Activated B cell treated with CpG ODN at 0.5 μM for 24 hours (primary cell): Measurements from ENCODE around the gene FGF6. TPM values are rescaled to one million over a fixed set of nuclear protein-coding genes. Genes with fewer than 3 reads are reported as not detected.

Experiments used
- ATAC-seq: fragments of 200-7000 bp; cut with Tn5 transposase; one replicate; pipeline ENCODE4 v1.10.0; 2021; ENCODE audit warnings: low read depth, mild to moderate bottlenecking, moderate library complexity
- CTCF ChIA-PET: fragments of 350-600 bp; sonication (Branson Sonifier 250); formaldehyde crosslinking; loops from one replicate; lab custom pipeline; 2021; ENCODE audit warnings: antibody characterized with exemption; lab: Charles Lee
- POLR2A ChIA-PET: fragments of 350-600 bp; sonication (Branson Sonifier 250); formaldehyde crosslinking; loops from one replicate; lab custom pipeline; 2021; ENCODE audit warnings: antibody characterized with exemption; lab: Charles Lee
- DNase-seq: peaks from one replicate; pipeline ENCODE4 v3.0.0; 2022
- H3K27ac Mint-ChIP-seq: one replicate; pipeline ENCODE4 v1.8.0; 2020; ENCODE audit warnings: mixed read lengths
- H3K27me3 Mint-ChIP-seq: one replicate; pipeline ENCODE4 v1.8.0; 2021; ENCODE audit warnings: mixed read lengths
- H3K36me3 Mint-ChIP-seq: one replicate; pipeline ENCODE4 v1.8.0; 2021; ENCODE audit warnings: low read depth, mixed read lengths
- H3K4me1 Mint-ChIP-seq: one replicate; pipeline ENCODE4 v1.8.0; 2021; ENCODE audit warnings: mixed read lengths
- H3K4me3 Mint-ChIP-seq: one replicate; pipeline ENCODE4 v1.8.0; 2020; ENCODE audit warnings: mild to moderate bottlenecking, mixed read lengths
- H3K9me3 Mint-ChIP-seq: one replicate; pipeline ENCODE4 v1.8.0; 2020; ENCODE audit warnings: mixed read lengths
- CTCF ChIP-seq: fragments of 200-600 bp; IDR thresholded peaks from one replicate; pipeline ENCODE4 v1.8.0; 2022; ENCODE audit warnings: antibody characterized with exemption, mild to moderate bottlenecking
- intact Hi-C: fragments of 100-400 bp; cut with micrococcal nuclease; formaldehyde crosslinking; loops from one replicate; pipeline ENCODE4 v1.15.1; 2024
- total RNA-seq: library from RNA; stranded (reverse); gene quantifications from 2 replicates; pipeline ENCODE4 v1.2.3, GENCODE V29; 2022

FGF6 gene
- total RNA-seq, 1 donor from 2014 or later: not detected

DNA sequence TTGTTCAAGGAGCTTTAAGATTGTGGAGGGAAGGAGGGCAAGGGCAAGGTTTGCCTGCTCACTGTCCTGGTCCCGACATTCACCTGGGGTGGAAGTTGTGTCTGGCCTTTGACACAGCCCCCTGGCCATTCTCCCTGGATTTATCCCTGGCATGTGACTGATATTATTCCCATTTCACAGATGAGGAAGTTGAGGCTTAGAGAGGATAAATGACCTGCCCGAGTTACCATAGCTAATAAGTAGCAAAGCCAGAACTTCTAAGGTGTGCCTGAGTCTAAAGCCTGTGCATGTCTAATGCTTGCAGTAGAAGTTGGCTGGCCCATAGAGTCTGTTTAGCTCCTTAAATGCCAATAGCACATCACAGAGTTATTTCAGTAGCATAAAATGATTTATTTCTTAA is 720 bp upstream of the FGF6 start:
- POLR2A ChIA-PET: no interaction called here
- intact Hi-C loops: no loop called here
- no peak overlapping the region for H3K27ac Mint-ChIP-seq
- ATAC-seq: no peak
- no peaks in the 10 kb centered on the region for H3K36me3 Mint-ChIP-seq
- DNase-seq: no peak
- CTCF ChIA-PET: no interaction called here
- TF ChIP-seq CTCF: no peak
- peaks cover 41% of the 10 kb centered on the region for H3K27me3 Mint-ChIP-seq
- no peaks in the 10 kb centered on the region for H3K4me1 Mint-ChIP-seq
- H3K4me3 Mint-ChIP-seq: no peak overlapping the region
- no peaks in the 10 kb centered on the region for H3K9me3 Mint-ChIP-seq

DNA sequence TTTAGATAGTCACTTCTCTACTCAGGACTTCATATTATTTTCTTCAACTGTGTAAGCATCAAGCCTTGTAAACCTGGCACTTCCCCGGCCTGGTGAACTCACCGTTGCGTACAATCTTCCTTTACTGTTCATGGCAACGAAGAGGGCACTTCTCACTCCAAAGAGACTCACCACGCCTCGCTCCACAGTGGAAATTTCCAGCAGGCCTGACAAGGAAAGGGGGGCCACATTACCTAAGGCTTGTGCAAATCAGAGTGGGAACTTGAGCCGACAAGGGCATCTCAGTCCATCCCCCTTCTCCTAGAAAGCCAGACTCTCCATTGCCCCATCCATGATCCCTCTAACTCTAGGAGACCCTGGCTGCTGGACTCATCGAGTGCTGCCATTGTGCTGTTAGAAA is 1.6 kb downstream of the FGF6 start:
- DNase-seq (no peak), ATAC-seq (no peak)
- Mint-ChIP-seq H3K27me3 (peaks cover 30% of the 10 kb centered on the region), H3K36me3 (no peaks in the 10 kb centered on the region), H3K4me3 (no peak overlapping the region), H3K9me3 (no peaks in the 10 kb centered on the region), H3K27ac (no peak overlapping the region), H3K4me1 (peaks cover 10% of the 10 kb centered on the region)
- no peak for TF ChIP-seq CTCF
- ChIA-PET CTCF (no interaction called here), POLR2A (no interaction called here)
- intact Hi-C loops: no loop called here

GRCh38 chr12:4443616-4444015 is 2.0 kb downstream of the FGF6 start:
- CTCF ChIA-PET: no interaction called here
- no peaks in the 10 kb centered on the region for H3K36me3 Mint-ChIP-seq
- POLR2A ChIA-PET: no interaction called here
- peaks cover 30% of the 10 kb centered on the region for H3K27me3 Mint-ChIP-seq
- H3K4me3 Mint-ChIP-seq: no peak overlapping the region
- H3K4me1 Mint-ChIP-seq: peaks cover 14% of the 10 kb centered on the region
- no peak for ATAC-seq
- intact Hi-C loops: no loop called here
- TF ChIP-seq CTCF: no peak
- no peak for DNase-seq
- no peak overlapping the region for H3K27ac Mint-ChIP-seq
- no peaks in the 10 kb centered on the region for H3K9me3 Mint-ChIP-seq

GRCh38 chr12:4441355-4442335 is 4.0 kb downstream of the FGF6 start:
- CTCF ChIA-PET: interaction anchor here (0.6 kb wide), 1 partner anchor 53 kb away, joined by 3 read pairs; no protein-coding TSS in a partner anchor
- Mint-ChIP-seq H3K4me3 (no peak overlapping the region), H3K36me3 (no peaks in the 10 kb centered on the region), H3K27ac (no peak overlapping the region), H3K4me1 (peaks cover 19% of the 10 kb centered on the region), H3K9me3 (no peaks in the 10 kb centered on the region), H3K27me3 (peaks cover 22% of the 10 kb centered on the region)
- ATAC-seq (no peak), DNase-seq (no peak)
- no peak for TF ChIP-seq CTCF
- POLR2A ChIA-PET: no interaction called here
- intact Hi-C loops: no loop called here

GRCh38 chr12:4440187-4440941 is 5.3 kb downstream of the FGF6 start:
- H3K4me3 Mint-ChIP-seq: no peak overlapping the region
- no peak overlapping the region for H3K27ac Mint-ChIP-seq
- no peaks in the 10 kb centered on the region for H3K9me3 Mint-ChIP-seq
- no peak for ATAC-seq
- no peaks in the 10 kb centered on the region for H3K36me3 Mint-ChIP-seq
- CTCF ChIA-PET: interaction anchor here (0.6 to 1.2 kb wide), 2 partner anchors 19 to 54 kb away, joined by 3 to 4 read pairs; no protein-coding TSS in a partner anchor
- POLR2A ChIA-PET: interaction anchor here (0.7 kb wide), 1 partner anchor 115 kb away, joined by 3 read pairs; no protein-coding TSS in a partner anchor
- peaks cover 21% of the 10 kb centered on the region for H3K4me1 Mint-ChIP-seq
- no peak for TF ChIP-seq CTCF
- no peak for DNase-seq
- peaks cover 13% of the 10 kb centered on the region for H3K27me3 Mint-ChIP-seq
- intact Hi-C loops: no loop called here
